Epithelial cell of esophagus (primary cell): ENCODE data around the gene DIAPH2.
A peak's percentile ranks its signal among the peaks of the same experiment; 100 is the strongest.

Experiments used
- DNase-seq: peaks from one replicate; pipeline ENCODE4 v3.0.0; 2010; ENCODE audit warnings: low read depth
- H3K4me3 ChIP-seq: 2 replicates; pipeline ENCODE4 v1.5.1; 2011; ENCODE audit warnings: mild to moderate bottlenecking, low read length, control low read depth
- TF ChIP-seq, protein P1 (sequence below): IDR thresholded peaks from 2 replicates; pipeline ENCODE4 v1.5.1; 2011; ENCODE audit warnings: low read depth, mild to moderate bottlenecking, low read length, control low read depth, inconsistent platforms; ENCODE audit not compliant: insufficient read depth; ENCODE audit errors: missing control alignments

Gene DIAPH2

DNA sequence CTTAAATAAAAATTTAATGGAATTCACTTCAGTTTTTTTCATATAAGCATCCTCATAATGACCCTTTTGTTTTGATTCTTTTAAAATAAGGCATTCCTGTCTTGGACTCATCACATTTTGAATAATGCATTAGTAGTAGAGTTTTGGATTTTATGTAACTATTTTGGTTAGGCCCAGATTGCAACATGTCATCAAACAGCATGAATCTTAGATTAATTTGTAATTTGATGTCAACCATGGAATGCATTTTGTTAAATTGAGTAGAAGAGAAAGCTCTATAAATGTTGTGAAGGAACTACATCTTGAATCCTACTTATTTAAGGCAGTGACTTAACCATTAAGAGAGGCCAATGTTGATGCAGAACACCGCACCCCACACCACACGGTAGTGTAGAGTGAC is 3.1 kb downstream of the DIAPH2 start:
- no peak overlapping the region for H3K4me3 ChIP-seq
- DNase-seq = no peak

DNA sequence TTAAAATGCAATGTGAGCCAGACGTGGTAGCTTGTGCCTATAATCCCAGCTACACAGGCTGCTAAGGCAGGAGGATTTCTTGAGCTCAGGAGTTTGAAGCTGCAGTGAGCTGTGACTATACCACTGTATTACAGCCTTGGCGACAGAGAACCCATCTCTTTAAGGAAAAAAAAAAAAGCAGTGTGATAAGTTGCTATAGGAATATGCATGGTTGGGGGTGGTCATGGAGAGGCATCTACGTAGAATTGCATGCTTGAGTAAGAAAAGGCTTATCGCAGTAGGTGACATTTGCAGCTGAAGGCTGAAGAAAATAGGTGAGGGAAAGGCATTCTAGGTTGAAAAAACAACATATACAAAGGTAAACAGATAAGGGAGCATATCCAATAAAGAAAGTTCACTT is 4.1 kb downstream of the DIAPH2 start:
- DNase-seq = no peak
- TF ChIP-seq, protein P1, sequence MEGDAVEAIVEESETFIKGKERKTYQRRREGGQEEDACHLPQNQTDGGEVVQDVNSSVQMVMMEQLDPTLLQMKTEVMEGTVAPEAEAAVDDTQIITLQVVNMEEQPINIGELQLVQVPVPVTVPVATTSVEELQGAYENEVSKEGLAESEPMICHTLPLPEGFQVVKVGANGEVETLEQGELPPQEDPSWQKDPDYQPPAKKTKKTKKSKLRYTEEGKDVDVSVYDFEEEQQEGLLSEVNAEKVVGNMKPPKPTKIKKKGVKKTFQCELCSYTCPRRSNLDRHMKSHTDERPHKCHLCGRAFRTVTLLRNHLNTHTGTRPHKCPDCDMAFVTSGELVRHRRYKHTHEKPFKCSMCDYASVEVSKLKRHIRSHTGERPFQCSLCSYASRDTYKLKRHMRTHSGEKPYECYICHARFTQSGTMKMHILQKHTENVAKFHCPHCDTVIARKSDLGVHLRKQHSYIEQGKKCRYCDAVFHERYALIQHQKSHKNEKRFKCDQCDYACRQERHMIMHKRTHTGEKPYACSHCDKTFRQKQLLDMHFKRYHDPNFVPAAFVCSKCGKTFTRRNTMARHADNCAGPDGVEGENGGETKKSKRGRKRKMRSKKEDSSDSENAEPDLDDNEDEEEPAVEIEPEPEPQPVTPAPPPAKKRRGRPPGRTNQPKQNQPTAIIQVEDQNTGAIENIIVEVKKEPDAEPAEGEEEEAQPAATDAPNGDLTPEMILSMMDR = no peak
- H3K4me3 ChIP-seq = no peak overlapping the region

More for the DNA sequence above, 3.1 kb downstream of the DIAPH2 start:
- TF ChIP-seq, protein P1 = no peak

DNA sequence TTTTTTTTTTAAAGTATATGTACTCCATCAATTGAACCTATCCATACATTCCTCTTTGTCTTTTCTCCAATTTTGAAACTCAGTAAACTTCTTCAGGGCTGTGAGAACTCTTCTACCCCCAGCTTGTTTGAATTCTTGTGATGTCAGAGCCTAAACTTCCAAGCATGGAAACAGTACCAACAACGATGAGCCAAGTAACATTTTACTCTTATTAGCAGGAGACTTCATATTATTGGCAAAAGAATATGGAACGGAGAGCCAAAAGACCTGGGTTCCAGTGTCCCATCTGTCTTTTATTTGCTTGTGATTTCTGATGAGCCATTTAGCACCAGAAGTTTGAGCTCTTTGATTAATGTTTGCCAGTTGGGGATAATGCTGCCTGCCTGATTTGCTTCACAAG is 5.3 kb downstream of the DIAPH2 start:
- H3K4me3 ChIP-seq = no peak overlapping the region
- TF ChIP-seq, protein P1 = no peak
- no peak for DNase-seq

DNA sequence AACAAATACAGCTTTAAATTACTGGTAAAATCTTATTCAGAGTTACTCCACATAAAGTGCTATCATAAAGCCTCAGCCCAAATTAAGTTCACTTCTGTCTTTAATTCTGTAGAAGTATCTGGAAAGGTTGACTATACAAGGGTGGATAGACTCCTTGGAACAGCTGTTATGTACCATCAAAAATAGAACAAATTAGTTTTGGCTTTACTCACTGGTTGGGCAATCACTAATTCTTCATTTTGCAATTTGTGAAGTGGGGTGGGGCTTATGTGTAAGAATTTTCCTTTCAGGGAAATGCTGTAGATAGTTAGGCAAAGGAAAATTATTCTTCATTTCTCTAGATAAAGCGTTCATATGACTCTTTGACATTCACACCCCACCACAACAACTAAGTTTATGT is 7.8 kb downstream of the DIAPH2 start:
- no peak overlapping the region for H3K4me3 ChIP-seq
- TF ChIP-seq, protein P1 = no peak
- peak; percentile 39 for DNase-seq

DNA sequence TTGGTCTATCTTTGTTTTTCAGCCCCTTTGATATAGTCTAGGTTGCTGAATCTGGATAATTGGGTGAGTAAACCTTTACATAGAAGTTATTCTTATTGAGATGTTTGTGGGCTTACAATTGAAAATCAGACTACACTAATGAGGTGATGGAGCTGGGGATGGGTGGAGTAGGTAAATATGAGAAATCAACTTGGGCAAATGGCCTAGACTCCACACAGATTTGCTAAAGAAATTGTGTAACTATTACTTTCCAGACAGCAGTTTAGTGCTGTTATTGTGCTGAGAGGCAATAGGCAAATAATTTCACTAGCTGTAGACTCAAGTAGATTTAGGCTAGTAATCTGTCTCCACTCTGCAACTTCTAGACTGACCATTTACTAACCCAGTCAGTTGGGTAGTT is 8.2 kb downstream of the DIAPH2 start:
- no peak overlapping the region for H3K4me3 ChIP-seq
- no peak for DNase-seq
- TF ChIP-seq, protein P1 = no peak

DNA sequence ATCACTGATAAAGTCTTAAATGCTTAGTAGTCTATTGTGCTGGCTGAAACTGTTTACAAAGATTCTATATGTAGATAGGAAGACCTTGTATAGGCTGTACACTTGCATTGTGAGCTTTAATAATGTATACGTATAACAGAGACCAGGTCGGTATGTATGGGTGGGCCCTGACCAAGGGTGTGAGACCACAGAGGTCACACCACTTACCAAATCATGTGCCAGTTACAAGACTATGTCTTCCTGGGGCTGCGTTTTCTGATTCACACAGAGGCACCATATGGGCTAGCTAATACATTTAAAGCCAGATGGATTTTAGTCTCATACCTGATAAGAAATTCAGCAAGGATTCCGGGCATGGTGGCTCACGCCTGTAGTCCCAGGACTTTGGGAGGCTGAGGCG is 8.8 kb downstream of the DIAPH2 start:
- TF ChIP-seq, protein P1 = no peak
- H3K4me3 ChIP-seq = no peak overlapping the region
- DNase-seq = no peak

DNA sequence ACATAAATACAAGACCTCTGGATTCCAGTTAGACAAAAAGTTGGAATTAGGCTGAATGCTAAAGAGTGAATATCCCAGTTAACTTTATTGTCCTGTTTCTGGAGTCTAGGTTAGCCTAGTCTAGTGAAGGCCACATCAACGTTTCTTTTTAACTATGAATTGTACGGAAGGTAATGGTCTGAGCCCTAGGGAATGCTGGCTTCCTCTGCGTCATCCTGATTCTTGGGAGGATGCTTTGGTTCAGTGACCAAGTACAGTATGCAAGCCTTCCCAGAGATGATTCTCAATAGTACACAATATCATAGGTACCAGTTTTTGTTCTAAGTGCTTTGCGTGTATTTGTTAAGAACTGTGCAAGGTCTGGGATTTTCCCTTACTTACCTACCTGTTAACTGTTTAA is 11.8 kb downstream of the DIAPH2 start:
- DNase-seq = no peak
- TF ChIP-seq, protein P1 = no peak
- H3K4me3 ChIP-seq = no peak overlapping the region
